IPS DF 6.9 (cell line): ENCODE measurements around the gene STOML1.

Source experiments
- DNase-seq: peaks from one replicate; pipeline ENCODE4 v3.0.0-alpha.2; 2013; ENCODE audit warnings: low read depth, low spot score
- H3K27ac ChIP-seq: one replicate; pipeline ENCODE4 v1.5.1; 2013; ENCODE audit warnings: low read length, control low read depth
- H3K27me3 ChIP-seq: 2 replicates; pipeline ENCODE4 v1.6.1; 2013; ENCODE audit warnings: mild to moderate bottlenecking, low read length; ENCODE audit not compliant: control insufficient read depth, insufficient read depth
- H3K36me3 ChIP-seq: 2 replicates; pipeline ENCODE4 v1.6.1; 2013; ENCODE audit warnings: low read length; ENCODE audit not compliant: control insufficient read depth, insufficient read depth
- H3K4me1 ChIP-seq: 2 replicates; pipeline ENCODE4 v1.6.1; 2013; ENCODE audit warnings: low read length; ENCODE audit not compliant: control insufficient read depth, insufficient read depth
- H3K4me3 ChIP-seq: 2 replicates; pipeline ENCODE4 v1.5.1; 2013; ENCODE audit warnings: mild to moderate bottlenecking, low read length
- H3K9me3 ChIP-seq: 2 replicates; pipeline ENCODE4 v1.6.1; 2013; ENCODE audit warnings: low read length, inconsistent platforms; ENCODE audit not compliant: control insufficient read depth, insufficient read depth
- WGBS: extraction: QIAGEN DNeasy Blood & Tissue Kit; methylation state at CpG from one replicate; pipeline ENCODE4 v1.1.7; 2013; ENCODE audit warnings: mixed read lengths, missing lambda C conversion rate; ENCODE audit not compliant: insufficient read length, insufficient coverage; 5-methylcytosine and 5-hydroxymethylcytosine counted together

STOML1 gene

DNA sequence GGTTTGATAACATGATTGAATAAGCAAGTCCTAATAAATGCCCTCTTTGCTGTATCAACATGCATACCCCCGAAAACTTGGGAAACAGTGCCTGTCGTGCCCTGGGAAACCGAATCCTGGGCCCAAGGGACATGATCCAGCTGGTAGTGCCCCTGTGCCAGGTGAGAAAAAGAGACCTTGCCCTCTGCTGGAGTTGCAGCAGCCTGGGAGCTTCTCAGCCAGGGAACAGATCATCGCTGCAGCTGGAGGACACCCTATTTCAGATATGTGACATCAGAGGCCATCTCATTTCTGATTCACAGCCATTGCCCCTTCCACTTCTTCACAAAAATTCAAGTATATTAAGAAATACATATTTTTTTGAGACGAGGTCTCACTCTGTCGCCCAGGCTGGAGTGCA lies 32.3 kb downstream of the STOML1 start:
- no peak for DNase-seq
- Histone ChIP-seq H3K4me3 (no peak overlapping the region), H3K9me3 (no peaks in the 10 kb centered on the region), H3K36me3 (no peaks in the 10 kb centered on the region), H3K27me3 (no peaks in the 10 kb centered on the region), H3K27ac (no peak overlapping the region), H3K4me1 (no peaks in the 10 kb centered on the region)
- no CpG with 5 or more reads among the region's 6 CpGs for WGBS

- no peak overlapping the region for H3K27ac ChIP-seq
- no peak overlapping the region for H3K4me3 ChIP-seq
- WGBS: no CpG with 5 or more reads among the region's 8 CpGs
- no peaks in the 10 kb centered on the region for H3K9me3 ChIP-seq
- H3K4me1 ChIP-seq: no peaks in the 10 kb centered on the region
- no peaks in the 10 kb centered on the region for H3K27me3 ChIP-seq
- no peaks in the 10 kb centered on the region for H3K36me3 ChIP-seq
- DNase-seq: no peak
Measured at GRCh38 chr15:73959012-73959581, 33.0 kb downstream of the STOML1 start.

- Histone ChIP-seq H3K4me3 (no peak overlapping the region), H3K27ac (no peak overlapping the region), H3K4me1 (no peaks in the 10 kb centered on the region), H3K27me3 (no peaks in the 10 kb centered on the region), H3K9me3 (no peaks in the 10 kb centered on the region), H3K36me3 (no peaks in the 10 kb centered on the region)
- WGBS: no CpG with 5 or more reads among the region's 2 CpGs
- DNase-seq: no peak
Measured at GRCh38 chr15:73957785-73958184, 34.3 kb downstream of the STOML1 start.

DNA sequence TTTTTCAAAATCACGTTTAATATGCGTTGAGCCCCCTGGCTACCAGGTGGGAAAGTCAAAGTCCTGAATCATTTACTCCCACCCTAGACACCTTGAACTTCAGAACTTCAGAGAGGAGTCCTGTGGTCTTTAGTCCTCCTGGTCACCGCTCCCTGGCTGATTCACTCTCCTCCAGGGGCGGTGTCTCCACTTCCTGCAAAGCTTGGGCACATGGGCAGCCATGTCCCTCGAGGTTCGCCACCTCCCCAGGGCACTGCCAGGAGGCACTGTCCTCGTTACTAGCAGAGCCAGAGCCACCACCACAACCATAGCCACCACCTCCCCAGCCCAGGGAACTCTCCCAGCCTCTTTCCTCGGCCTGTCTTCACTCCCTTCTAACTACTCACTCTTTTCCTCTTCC lies 34.8 kb downstream of the STOML1 start:
- no peak overlapping the region for H3K27ac ChIP-seq

DNA sequence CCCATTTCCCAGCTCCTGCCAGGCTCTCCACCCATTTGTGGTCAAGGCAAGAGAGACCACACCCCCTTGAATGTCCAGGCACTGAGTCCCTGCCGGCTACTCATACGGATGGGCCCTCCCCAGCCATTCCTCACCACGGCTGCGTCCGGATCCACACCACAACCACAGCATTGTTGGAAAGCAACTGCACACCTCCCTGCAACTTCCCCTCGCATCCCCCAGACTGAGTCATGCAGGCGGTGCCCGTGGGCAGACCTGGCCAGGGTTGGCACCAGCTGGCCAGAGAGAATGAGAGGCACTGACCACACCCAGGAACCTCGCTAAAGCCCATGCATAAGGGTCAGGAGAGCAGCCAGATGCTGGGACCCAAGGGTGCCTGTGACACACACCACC lies 35.4 kb downstream of the STOML1 start:
- Histone ChIP-seq H3K4me1 (no peaks in the 10 kb centered on the region), H3K27me3 (no peaks in the 10 kb centered on the region), H3K27ac (no peak overlapping the region), H3K4me3 (no peak overlapping the region), H3K9me3 (no peaks in the 10 kb centered on the region), H3K36me3 (no peaks in the 10 kb centered on the region)
- no CpG with 5 or more reads among the region's 9 CpGs for WGBS
- DNase-seq: no peak

More for the DNA sequence above, 34.8 kb downstream of the STOML1 start:
- no CpG with 5 or more reads among the region's 8 CpGs for WGBS
- Histone ChIP-seq H3K36me3 (no peaks in the 10 kb centered on the region), H3K4me1 (no peaks in the 10 kb centered on the region), H3K9me3 (no peaks in the 10 kb centered on the region), H3K4me3 (no peak overlapping the region), H3K27me3 (no peaks in the 10 kb centered on the region)
- DNase-seq: no peak

GRCh38 chr15:73955861-73956742 lies 36.0 kb downstream of the STOML1 start:
- Histone ChIP-seq H3K36me3 (no peaks in the 10 kb centered on the region), H3K27me3 (no peaks in the 10 kb centered on the region), H3K27ac (no peak overlapping the region), H3K4me3 (no peak overlapping the region), H3K4me1 (no peaks in the 10 kb centered on the region), H3K9me3 (no peaks in the 10 kb centered on the region)
- no CpG with 5 or more reads among the region's 12 CpGs for WGBS
- DNase-seq: no peak

- Histone ChIP-seq H3K9me3 (no peaks in the 10 kb centered on the region), H3K27me3 (no peaks in the 10 kb centered on the region), H3K36me3 (no peaks in the 10 kb centered on the region), H3K4me3 (no peak overlapping the region), H3K4me1 (no peaks in the 10 kb centered on the region), H3K27ac (no peak overlapping the region)
- WGBS: no CpG with 5 or more reads among the region's 4 CpGs
- no peak for DNase-seq
Measured at GRCh38 chr15:73955326-73955725, 36.8 kb downstream of the STOML1 start.

- H3K9me3 ChIP-seq: no peaks in the 10 kb centered on the region
- H3K36me3 ChIP-seq: no peaks in the 10 kb centered on the region
- H3K4me3 ChIP-seq: no peak overlapping the region
- no CpG with 5 or more reads among the region's 27 CpGs for WGBS
- no peak overlapping the region for H3K27ac ChIP-seq
- no peak for DNase-seq
- no peaks in the 10 kb centered on the region for H3K27me3 ChIP-seq
- no peaks in the 10 kb centered on the region for H3K4me1 ChIP-seq
Measured at GRCh38 chr15:73954188-73955145, 37.6 kb downstream of the STOML1 start.

DNA sequence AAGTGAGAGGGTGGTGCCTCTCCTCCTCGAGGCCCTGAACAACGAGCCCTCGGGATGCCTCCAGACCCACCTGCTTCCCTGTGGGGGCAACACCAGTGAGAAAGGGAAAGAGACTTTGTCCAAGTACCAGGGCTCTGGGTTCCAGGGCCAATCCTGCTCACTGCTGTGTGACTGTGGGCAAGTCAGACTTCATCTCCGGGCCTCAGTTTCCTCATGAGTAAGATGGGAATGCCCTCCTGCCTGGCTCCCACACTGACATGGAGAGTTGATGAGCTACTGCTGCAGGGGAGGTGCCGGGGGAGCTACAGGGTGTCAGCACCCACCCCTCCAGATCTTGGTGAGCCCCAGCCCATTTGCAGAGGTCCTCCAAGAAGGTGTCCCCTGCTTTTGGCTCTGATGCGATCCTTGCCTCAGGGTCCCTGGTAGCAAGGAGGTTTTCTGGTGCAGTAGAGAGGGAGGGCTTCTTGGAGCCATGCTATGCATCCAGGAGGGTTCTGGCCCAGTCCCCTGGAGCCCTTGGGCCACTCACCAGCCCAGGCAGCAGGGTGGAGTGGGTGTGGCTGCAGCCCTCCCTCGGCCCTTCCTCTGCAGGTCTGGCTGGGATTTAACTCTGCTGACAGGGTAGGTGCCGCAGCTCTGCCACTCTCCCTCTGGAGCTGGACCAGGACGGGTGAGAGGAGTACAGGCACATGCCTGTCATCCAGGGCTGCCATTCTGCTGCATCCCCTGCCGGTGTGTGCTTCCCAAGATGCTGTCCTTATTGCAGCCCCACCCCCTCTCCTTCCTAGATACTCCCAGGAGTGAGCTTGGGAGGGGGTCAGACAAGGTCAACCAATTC lies 39.0 kb downstream of the STOML1 start:
- no peak for DNase-seq
- no peak overlapping the region for H3K27ac ChIP-seq
- no peaks in the 10 kb centered on the region for H3K9me3 ChIP-seq
- H3K4me3 ChIP-seq: no peak overlapping the region
- WGBS: no CpG with 5 or more reads among the region's 10 CpGs
- no peaks in the 10 kb centered on the region for H3K4me1 ChIP-seq
- H3K36me3 ChIP-seq: no peaks in the 10 kb centered on the region
- no peaks in the 10 kb centered on the region for H3K27me3 ChIP-seq
